Hepatocyte (in vitro differentiated cells): ENCODE results near the gene DYSF. TPM values are rescaled to one million over a fixed set of nuclear protein-coding genes. Genes with fewer than 3 reads are reported as not detected.

Source experiments
- DNase-seq: peaks from one replicate; pipeline ENCODE4 v3.0.0-alpha.2; 2016; ENCODE audit warnings: low spot score
- H2AFZ ChIP-seq: fragments of 200-600 bp; sonication (generic); 2 replicates; pipeline ENCODE4 v1.6.0; 2016; ENCODE audit warnings: antibody characterized with exemption, mild to moderate bottlenecking
- H3K27ac ChIP-seq: fragments of 200-600 bp; sonication (generic); 2 replicates; pipeline ENCODE4 v1.5.1; 2016; ENCODE audit warnings: mild to moderate bottlenecking
- H3K27me3 ChIP-seq: fragments of 200-600 bp; sonication (generic); 2 replicates; pipeline ENCODE4 v1.6.1; 2016
- H3K36me3 ChIP-seq: fragments of 200-600 bp; sonication (generic); replicated peaks from 2 replicates; pipeline ENCODE4 v1.5.1; 2016; ENCODE audit warnings: low read depth; ENCODE audit not compliant: insufficient read depth
- H3K4me1 ChIP-seq: fragments of 200-600 bp; sonication (generic); 2 replicates; pipeline ENCODE4 v1.5.1; 2016; ENCODE audit warnings: mild to moderate bottlenecking, moderate library complexity; ENCODE audit not compliant: insufficient read depth
- H3K4me2 ChIP-seq: fragments of 200-600 bp; sonication (generic); 2 replicates; pipeline ENCODE4 v1.6.0; 2016
- H3K4me3 ChIP-seq: fragments of 200-600 bp; sonication (generic); 2 replicates; pipeline ENCODE4 v1.5.1; 2016; ENCODE audit warnings: mild to moderate bottlenecking
- H3K79me2 ChIP-seq: fragments of 200-600 bp; sonication (generic); 2 replicates; pipeline ENCODE4 v1.6.0; 2017; ENCODE audit warnings: mild to moderate bottlenecking
- H3K9me2 ChIP-seq: fragments of 200-600 bp; sonication (generic); replicated peaks from 2 replicates; pipeline ENCODE4 v1.6.0; 2017; ENCODE audit warnings: mild to moderate bottlenecking; ENCODE audit not compliant: insufficient read depth
- H3K9me3 ChIP-seq: fragments of 200-600 bp; sonication (generic); 2 replicates; pipeline ENCODE4 v1.5.1; 2016; ENCODE audit warnings: low read depth, mild to moderate bottlenecking
- H4K20me1 ChIP-seq: fragments of 200-600 bp; sonication (generic); 2 replicates; pipeline ENCODE4 v1.6.0; 2016; ENCODE audit warnings: mild to moderate bottlenecking; ENCODE audit not compliant: insufficient read depth, poor library complexity, severe bottlenecking
- CTCF ChIP-seq: fragments of 200-600 bp; sonication (generic); IDR thresholded peaks from 2 replicates; pipeline ENCODE4 v1.5.1; 2016; ENCODE audit warnings: antibody characterized with exemption, mild to moderate bottlenecking; ENCODE audit not compliant: poor library complexity
- EZH2 ChIP-seq: fragments of 200-600 bp; sonication (generic); IDR thresholded peaks from 2 replicates; pipeline ENCODE4 v1.6.1; 2016; ENCODE audit warnings: antibody characterized with exemption, mild to moderate bottlenecking, borderline replicate concordance
- EZH2phosphoT487 ChIP-seq: fragments of 200-600 bp; sonication (generic); IDR thresholded peaks from one replicate; pipeline ENCODE4 v1.6.1; 2018; ENCODE audit warnings: antibody characterized with exemption, mild to moderate bottlenecking, low read depth, moderate library complexity; ENCODE audit not compliant: unreplicated experiment, severe bottlenecking
- WGBS: methylation state at CpG from one replicate; pipeline ENCODE4 v1.1.6; 2016; ENCODE audit warnings: low lambda C conversion rate; ENCODE audit errors: missing lambda C conversion rate; 5-methylcytosine and 5-hydroxymethylcytosine counted together
- polyA plus RNA-seq: library from polyadenylated mRNA; unstranded; fragments of >200 nt; fragmentation: Nextera tagmentation; extraction: Ambion mirVana; gene quantifications from 2 replicates; pipeline ENCODE4 v1.2.1, GENCODE V29; 2016
- total RNA-seq: library from RNA; depleted of rRNA; stranded (reverse); fragments of >200 nt; gene quantifications from 2 replicates; pipeline ENCODE4 v1.2.3, GENCODE V29; 2014

Gene DYSF
- total and polyA plus RNA-seq, 2 experiments from 2014 or later = 0.25 to 0.90 TPM

GRCh38 chr2:71562518-71562917, 109.2 kb downstream of the DYSF start:
- H3K4me1 ChIP-seq = no peaks in the 10 kb centered on the region
- no peak overlapping the region for H3K4me2 ChIP-seq
- H3K4me3 ChIP-seq = no peak overlapping the region
- WGBS = 52% methylated on average over 7 of the region's 7 CpGs
- H3K27me3 ChIP-seq = no peaks in the 10 kb centered on the region
- no peak overlapping the region for H2AFZ ChIP-seq
- no peak overlapping the region for H3K27ac ChIP-seq
- no peaks in the 10 kb centered on the region for H3K9me3 ChIP-seq
- no peaks in the 10 kb centered on the region for H4K20me1 ChIP-seq
- no peaks in the 10 kb centered on the region for H3K36me3 ChIP-seq
- DNase-seq = no peak
- H3K79me2 ChIP-seq = no peaks in the 10 kb centered on the region
- no peak for TF ChIP-seq EZH2phosphoT487
- no peak for TF ChIP-seq CTCF
- TF ChIP-seq EZH2 = no peak
- no peaks in the 10 kb centered on the region for H3K9me2 ChIP-seq

GRCh38 chr2:71563872-71564271, 110.5 kb downstream of the DYSF start:
- no peak overlapping the region for H3K27ac ChIP-seq
- TF ChIP-seq EZH2 (no peak), EZH2phosphoT487 (no peak), CTCF (no peak)
- H3K79me2 ChIP-seq = no peaks in the 10 kb centered on the region
- no peaks in the 10 kb centered on the region for H3K27me3 ChIP-seq
- H3K36me3 ChIP-seq = no peaks in the 10 kb centered on the region
- H3K9me3 ChIP-seq = no peaks in the 10 kb centered on the region
- H3K4me1 ChIP-seq = no peaks in the 10 kb centered on the region
- H3K9me2 ChIP-seq = no peaks in the 10 kb centered on the region
- no peak overlapping the region for H3K4me3 ChIP-seq
- DNase-seq = no peak
- 90% methylated on average over 11 of the region's 11 CpGs for WGBS
- no peak overlapping the region for H3K4me2 ChIP-seq
- H2AFZ ChIP-seq = no peak overlapping the region
- H4K20me1 ChIP-seq = no peaks in the 10 kb centered on the region

GRCh38 chr2:71564361-71564760, 111.0 kb downstream of the DYSF start:
- 79% methylated on average over 5 of the region's 5 CpGs for WGBS
- TF ChIP-seq CTCF (no peak), EZH2 (no peak), EZH2phosphoT487 (no peak)
- DNase-seq = no peak

GRCh38 chr2:71564790-71565189, 111.4 kb downstream of the DYSF start:
- WGBS = 96% methylated on average over 7 of the region's 7 CpGs
- TF ChIP-seq EZH2phosphoT487 = no peak
- H3K27ac ChIP-seq = no peak overlapping the region
- no peak overlapping the region for H3K4me2 ChIP-seq
- H3K9me3 ChIP-seq = no peaks in the 10 kb centered on the region
- no peaks in the 10 kb centered on the region for H3K79me2 ChIP-seq
- no peaks in the 10 kb centered on the region for H3K36me3 ChIP-seq
- H3K4me1 ChIP-seq = no peaks in the 10 kb centered on the region
- H2AFZ ChIP-seq = no peak overlapping the region
- H3K9me2 ChIP-seq = no peaks in the 10 kb centered on the region
- no peak for DNase-seq
- no peaks in the 10 kb centered on the region for H4K20me1 ChIP-seq
- H3K27me3 ChIP-seq = no peaks in the 10 kb centered on the region
- H3K4me3 ChIP-seq = no peak overlapping the region

More at GRCh38 chr2:71564361-71564760, 111.0 kb downstream of the DYSF start:
- Histone ChIP-seq H3K27ac (no peak overlapping the region), H4K20me1 (no peaks in the 10 kb centered on the region), H3K4me3 (no peak overlapping the region), H3K27me3 (no peaks in the 10 kb centered on the region), H3K36me3 (no peaks in the 10 kb centered on the region), H2AFZ (no peak overlapping the region), H3K9me3 (no peaks in the 10 kb centered on the region), H3K9me2 (no peaks in the 10 kb centered on the region), H3K4me2 (no peak overlapping the region), H3K4me1 (no peaks in the 10 kb centered on the region), H3K79me2 (no peaks in the 10 kb centered on the region)
